GM19099 (cell line): ENCODE measurements around the gene IVD.

Experiments used
- POLR2A ChIP-seq: IDR thresholded peaks from 3 replicates; pipeline ENCODE4 v1.6.1; 2011; ENCODE audit warnings: low read depth; ENCODE audit not compliant: insufficient read length; ENCODE audit errors: extremely low read depth

The IVD gene

GRCh38 chr15:40405501-40406381 lies at the start of gene IVD:
TSS of gene IVD (plus strand) at chr15:40405795. CDS start at chr15:40405828, 33 bp downstream.
- TF ChIP-seq POLR2A = peak; percentile 87

- no peak for TF ChIP-seq POLR2A
These were observed 49.5 kb upstream of the IVD start for GRCh38 chr15:40355976-40356585.

- no peak for TF ChIP-seq POLR2A
These were observed 48.3 kb upstream of the IVD start for GRCh38 chr15:40357246-40357645.

- TF ChIP-seq POLR2A = no peak
These were observed 47.7 kb upstream of the IVD start, which contains the start of gene DISP2 for GRCh38 chr15:40357723-40358470. TSS of gene DISP2 (plus strand) at chr15:40358219. CDS start at chr15:40358322, 103 bp downstream.

GRCh38 chr15:40358471-40359353 lies 46.9 kb upstream of the IVD start:
- TF ChIP-seq POLR2A = no peak

- no peak for TF ChIP-seq POLR2A
These were observed 45.6 kb upstream of the IVD start for GRCh38 chr15:40360015-40360414.

GRCh38 chr15:40361640-40362039 lies 44.0 kb upstream of the IVD start:
- no peak for TF ChIP-seq POLR2A

- no peak for TF ChIP-seq POLR2A
These were observed 42.0 kb upstream of the IVD start for GRCh38 chr15:40363611-40364010.

GRCh38 chr15:40364251-40364650 lies 41.3 kb upstream of the IVD start:
- TF ChIP-seq POLR2A = no peak

- no peak for TF ChIP-seq POLR2A
These were observed 40.6 kb upstream of the IVD start for GRCh38 chr15:40365016-40365415.

- TF ChIP-seq POLR2A = no peak
These were observed 39.8 kb upstream of the IVD start for GRCh38 chr15:40365624-40366456.

- no peak for TF ChIP-seq POLR2A
These were observed 38.9 kb upstream of the IVD start for GRCh38 chr15:40366457-40367370.

GRCh38 chr15:40367371-40367685 lies 38.3 kb upstream of the IVD start:
- no peak for TF ChIP-seq POLR2A
